ENCODE results near the gene CFAP100. TPM values are rescaled to one million over a fixed set of nuclear protein-coding genes. Genes with fewer than 3 reads are reported as not detected.

Gene CFAP100
- total and polyA plus RNA-seq, 3 donors from 2014 or later: 21.4 to 74.2 (median 56.2) TPM

- Histone ChIP-seq H3K9me3 (no peaks in the 10 kb centered on the region), H3K27me3 (no peaks in the 10 kb centered on the region), H3K36me3 (ENCODE audit: low read depth, missing control alignments) (no peaks in the 10 kb centered on the region), H3K4me1 (no peaks in the 10 kb centered on the region), H3K4me3 (no peak overlapping the region), H3K27ac (no peak overlapping the region)
- WGBS, 2 donors: 83 to 88% methylated on average over 12 of the region's 12 CpGs
- intact Hi-C loops (cut with DNase I; ENCODE audit: low total_unique reads): no loop called here
- no peak for TF ChIP-seq CTCF (IDR thresholded peaks at IDR 0.05)
- TF ChIP-seq POLR2A (IDR thresholded peaks at IDR 0.05): no peak
- DNase-seq: no peak
These were observed 62.2 kb downstream of the CFAP100 start for GRCh38 chr3:126456766-126457388.

GRCh38 chr3:126459111-126459762, 64.5 kb downstream of the CFAP100 start:
- Histone ChIP-seq H3K4me3 (no peak overlapping the region), H3K4me1 (peaks cover 6% of the 10 kb centered on the region), H3K9me3 (no peaks in the 10 kb centered on the region), H3K27ac (no peak overlapping the region), H3K36me3 (ENCODE audit: low read depth, missing control alignments) (no peaks in the 10 kb centered on the region), H3K27me3 (no peaks in the 10 kb centered on the region)
- DNase-seq: no peak
- intact Hi-C loops (cut with DNase I; ENCODE audit: low total_unique reads): no loop called here
- 75 to 87% methylated on average over 7 of the region's 7 CpGs for WGBS, 2 donors
- TF ChIP-seq POLR2A (IDR thresholded peaks at IDR 0.05) (no peak), CTCF (IDR thresholded peaks at IDR 0.05) (no peak)

- no peak overlapping the region for H3K27ac ChIP-seq
- TF ChIP-seq POLR2A (IDR thresholded peaks at IDR 0.05) (no peak), CTCF (IDR thresholded peaks at IDR 0.05) (no peak)
- WGBS, 2 donors: 91 to 93% methylated on average over 9 of the region's 9 CpGs
- intact Hi-C loops (cut with DNase I; ENCODE audit: low total_unique reads): no loop called here
- peaks cover 6% of the 10 kb centered on the region for H3K4me1 ChIP-seq
- H3K9me3 ChIP-seq: no peaks in the 10 kb centered on the region
- DNase-seq: no peak
- no peaks in the 10 kb centered on the region for H3K27me3 ChIP-seq
- no peaks in the 10 kb centered on the region for H3K36me3 ChIP-seq (ENCODE audit: low read depth, missing control alignments)
- H3K4me3 ChIP-seq: no peak overlapping the region
These were observed 65.0 kb downstream of the CFAP100 start for GRCh38 chr3:126459763-126460127.

- H3K36me3 ChIP-seq (ENCODE audit: low read depth, missing control alignments): no peaks in the 10 kb centered on the region
- no peak for DNase-seq
- intact Hi-C loops (cut with DNase I; ENCODE audit: low total_unique reads): no loop called here
These were observed 65.7 kb downstream of the CFAP100 start for GRCh38 chr3:126460381-126460780.

More at GRCh38 chr3:126460381-126460780, 65.7 kb downstream of the CFAP100 start:
- H3K27me3 ChIP-seq: no peaks in the 10 kb centered on the region
- WGBS, 2 donors: 69 to 87% methylated on average over 7 of the region's 7 CpGs
- no peak overlapping the region for H3K4me3 ChIP-seq
- no peaks in the 10 kb centered on the region for H3K9me3 ChIP-seq
- no peak overlapping the region for H3K27ac ChIP-seq
- H3K4me1 ChIP-seq: peaks cover 6% of the 10 kb centered on the region
- TF ChIP-seq CTCF (IDR thresholded peaks at IDR 0.05): no peak
- TF ChIP-seq POLR2A (IDR thresholded peaks at IDR 0.05): no peak

Data from testis (tissue), 3 donors.